PC-9 (cell line): ENCODE data around the gene STRADA.

Experiments
- EZH2 ChIP-seq: fragments of 200-600 bp; sonication (generic); IDR thresholded peaks from 2 replicates; pipeline ENCODE4 v1.8.0; 2017; ENCODE audit warnings: antibody characterized with exemption, low read depth
- TF ChIP-seq, protein P1 (sequence below): fragments of 200-600 bp; sonication (generic); conservative IDR thresholded peaks from 2 replicates; pipeline ENCODE4 v1.6.1; 2017; ENCODE audit warnings: mixed run types, antibody characterized with exemption, mild to moderate bottlenecking, moderate library complexity

DNA sequence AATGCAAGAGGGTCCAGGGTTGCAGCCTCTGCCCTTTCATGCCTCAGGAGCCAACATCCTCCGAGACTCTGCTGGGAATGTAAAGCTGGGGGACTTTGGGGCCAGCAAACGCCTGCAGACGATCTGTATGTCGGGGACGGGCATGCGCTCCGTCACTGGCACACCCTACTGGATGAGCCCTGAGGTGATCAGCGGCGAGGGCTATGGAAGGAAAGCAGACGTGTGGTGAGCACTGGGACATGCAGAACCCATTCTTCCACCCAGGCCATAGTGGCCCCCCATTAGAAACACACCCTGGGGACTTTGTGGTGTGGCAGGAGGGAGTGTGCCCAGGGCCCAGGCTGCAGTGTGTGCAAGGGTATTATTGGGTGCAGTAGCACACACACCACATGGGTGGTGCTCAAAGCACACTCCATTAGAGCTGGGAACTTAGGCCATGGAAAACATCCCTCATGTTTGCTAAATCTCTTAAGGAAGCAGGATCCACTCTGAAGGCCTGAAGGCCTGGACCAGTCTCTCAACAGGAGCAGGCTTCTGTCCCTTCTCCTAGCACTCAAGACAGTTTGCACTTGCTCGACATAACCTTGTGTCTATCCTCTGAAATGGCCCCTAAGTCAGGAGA is 49.3 kb downstream of the STRADA start:
- TF ChIP-seq EZH2: no peak
- TF ChIP-seq, protein P1, sequence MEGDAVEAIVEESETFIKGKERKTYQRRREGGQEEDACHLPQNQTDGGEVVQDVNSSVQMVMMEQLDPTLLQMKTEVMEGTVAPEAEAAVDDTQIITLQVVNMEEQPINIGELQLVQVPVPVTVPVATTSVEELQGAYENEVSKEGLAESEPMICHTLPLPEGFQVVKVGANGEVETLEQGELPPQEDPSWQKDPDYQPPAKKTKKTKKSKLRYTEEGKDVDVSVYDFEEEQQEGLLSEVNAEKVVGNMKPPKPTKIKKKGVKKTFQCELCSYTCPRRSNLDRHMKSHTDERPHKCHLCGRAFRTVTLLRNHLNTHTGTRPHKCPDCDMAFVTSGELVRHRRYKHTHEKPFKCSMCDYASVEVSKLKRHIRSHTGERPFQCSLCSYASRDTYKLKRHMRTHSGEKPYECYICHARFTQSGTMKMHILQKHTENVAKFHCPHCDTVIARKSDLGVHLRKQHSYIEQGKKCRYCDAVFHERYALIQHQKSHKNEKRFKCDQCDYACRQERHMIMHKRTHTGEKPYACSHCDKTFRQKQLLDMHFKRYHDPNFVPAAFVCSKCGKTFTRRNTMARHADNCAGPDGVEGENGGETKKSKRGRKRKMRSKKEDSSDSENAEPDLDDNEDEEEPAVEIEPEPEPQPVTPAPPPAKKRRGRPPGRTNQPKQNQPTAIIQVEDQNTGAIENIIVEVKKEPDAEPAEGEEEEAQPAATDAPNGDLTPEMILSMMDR: no peak; the same call in 1 of the 2 replicates
